ENCODE data around the gene USP3. TPM values are rescaled to one million over a fixed set of nuclear protein-coding genes. Genes with fewer than 3 reads are reported as not detected.

Gene USP3
- total RNA-seq, 1 donor from 2014 or later: 62.5 TPM

DNA sequence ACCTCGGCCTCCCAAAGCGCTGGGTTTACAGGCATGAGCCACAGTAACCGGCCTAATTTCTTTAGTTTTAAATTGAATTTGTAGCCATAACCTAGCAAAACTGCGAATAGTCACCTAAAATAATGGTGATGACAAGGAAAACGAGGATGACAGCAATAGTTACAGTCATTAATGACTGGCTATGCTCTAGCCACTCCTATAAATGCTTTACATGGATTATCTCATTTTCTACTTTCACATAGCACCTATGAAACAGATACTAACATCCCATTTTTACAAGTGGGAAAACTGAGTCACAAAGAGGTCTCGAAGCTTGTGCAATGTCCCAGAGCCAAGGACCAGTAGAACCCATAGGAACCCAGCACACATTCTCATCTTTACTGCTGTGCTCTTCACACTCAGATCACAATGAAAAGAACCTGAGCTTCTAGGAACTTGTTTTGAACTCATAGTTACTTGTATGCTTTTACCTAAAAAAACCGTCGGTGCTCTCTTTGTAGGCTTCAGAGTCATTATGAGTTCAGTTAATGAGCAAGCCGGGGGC lies 132.2 kb downstream of the USP3 start:
- TF ChIP-seq, protein P1, sequence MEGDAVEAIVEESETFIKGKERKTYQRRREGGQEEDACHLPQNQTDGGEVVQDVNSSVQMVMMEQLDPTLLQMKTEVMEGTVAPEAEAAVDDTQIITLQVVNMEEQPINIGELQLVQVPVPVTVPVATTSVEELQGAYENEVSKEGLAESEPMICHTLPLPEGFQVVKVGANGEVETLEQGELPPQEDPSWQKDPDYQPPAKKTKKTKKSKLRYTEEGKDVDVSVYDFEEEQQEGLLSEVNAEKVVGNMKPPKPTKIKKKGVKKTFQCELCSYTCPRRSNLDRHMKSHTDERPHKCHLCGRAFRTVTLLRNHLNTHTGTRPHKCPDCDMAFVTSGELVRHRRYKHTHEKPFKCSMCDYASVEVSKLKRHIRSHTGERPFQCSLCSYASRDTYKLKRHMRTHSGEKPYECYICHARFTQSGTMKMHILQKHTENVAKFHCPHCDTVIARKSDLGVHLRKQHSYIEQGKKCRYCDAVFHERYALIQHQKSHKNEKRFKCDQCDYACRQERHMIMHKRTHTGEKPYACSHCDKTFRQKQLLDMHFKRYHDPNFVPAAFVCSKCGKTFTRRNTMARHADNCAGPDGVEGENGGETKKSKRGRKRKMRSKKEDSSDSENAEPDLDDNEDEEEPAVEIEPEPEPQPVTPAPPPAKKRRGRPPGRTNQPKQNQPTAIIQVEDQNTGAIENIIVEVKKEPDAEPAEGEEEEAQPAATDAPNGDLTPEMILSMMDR (IDR thresholded peaks at IDR 0.05): no peak
- intact Hi-C loops (cut with DNase I): no loop called here

DNA sequence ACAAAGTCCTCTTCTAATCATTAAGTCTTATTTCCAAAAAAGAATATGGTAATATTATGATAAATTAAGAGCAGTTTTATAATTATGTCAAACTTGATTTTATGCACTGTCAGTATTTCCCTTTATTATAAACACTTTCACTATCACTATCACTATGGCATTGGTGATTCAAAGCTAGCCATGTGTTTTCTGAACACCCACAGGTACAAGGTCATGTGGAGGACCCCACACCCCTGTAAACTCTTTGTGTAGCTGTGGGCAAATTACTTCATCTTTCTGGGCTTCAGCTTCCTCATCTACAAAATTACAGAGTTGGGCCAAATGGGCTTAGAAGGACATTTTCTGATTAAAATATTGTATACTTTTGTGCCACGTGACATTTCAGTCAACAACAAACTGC lies 134.4 kb downstream of the USP3 start:
- intact Hi-C loops (cut with DNase I): no loop called here
- TF ChIP-seq, protein P1 (IDR thresholded peaks at IDR 0.05): no peak
- H3K4me3 ChIP-seq: no peak overlapping the region
- ATAC-seq (no peak), DNase-seq (no peak)
- H3K4me1 ChIP-seq: no peaks in the 10 kb centered on the region
- H3K27me3 ChIP-seq: no peaks in the 10 kb centered on the region
- peaks cover 100% of the 10 kb centered on the region for H3K36me3 ChIP-seq
- no peaks in the 10 kb centered on the region for H3K9me3 ChIP-seq
- H3K27ac ChIP-seq: no peak overlapping the region

More for the DNA sequence above, 132.2 kb downstream of the USP3 start:
- H3K27me3 ChIP-seq: no peaks in the 10 kb centered on the region
- H3K27ac ChIP-seq: no peak overlapping the region
- H3K4me3 ChIP-seq: no peak overlapping the region
- no peaks in the 10 kb centered on the region for H3K9me3 ChIP-seq
- DNase-seq: no peak
- H3K4me1 ChIP-seq: no peaks in the 10 kb centered on the region
- no peak for ATAC-seq
- peaks cover 100% of the 10 kb centered on the region for H3K36me3 ChIP-seq

DNA sequence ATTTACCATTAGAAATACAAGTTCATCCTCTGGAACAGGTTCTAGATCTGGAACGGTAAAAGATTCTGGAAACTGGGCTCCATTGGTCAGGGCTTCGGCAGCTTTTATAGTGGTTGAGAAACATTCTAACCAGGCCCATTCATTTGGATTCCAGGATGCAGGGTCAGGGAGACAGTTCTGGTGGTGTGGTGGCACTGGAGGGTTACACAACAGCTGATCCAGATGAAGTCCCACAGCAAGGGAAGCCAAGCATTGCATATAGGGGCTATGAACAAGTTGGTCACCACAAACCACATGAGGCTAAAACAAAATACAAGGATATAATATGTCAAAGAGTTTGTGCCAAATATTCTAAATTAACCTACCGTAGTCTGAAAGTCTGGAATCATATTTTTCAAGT lies 135.8 kb downstream of the USP3 start:
- DNase-seq (no peak), ATAC-seq (no peak)
- TF ChIP-seq, protein P1 (IDR thresholded peaks at IDR 0.05): no peak
- H3K4me3 ChIP-seq: no peak overlapping the region
- no peaks in the 10 kb centered on the region for H3K9me3 ChIP-seq
- peaks cover 100% of the 10 kb centered on the region for H3K36me3 ChIP-seq
- no peak overlapping the region for H3K27ac ChIP-seq
- no peaks in the 10 kb centered on the region for H3K4me1 ChIP-seq
- intact Hi-C loops (cut with DNase I): no loop called here
- no peaks in the 10 kb centered on the region for H3K27me3 ChIP-seq

Other genes starting within 250 kb of the USP3 start
- 20.0 TPM for gene APH1B, start 227.0 kb upstream of the USP3 start, total RNA-seq
- 6.7 TPM for gene CA12, start 122.7 kb upstream of the USP3 start, total RNA-seq
- gene FBXL22, start 92.8 kb downstream of the USP3 start, total RNA-seq: 0.98 TPM

All from upper lobe of right lung (tissue), 1 donor.